Caco-2 (cell line): ENCODE results near the gene ASB3. TPM values are rescaled to one million over a fixed set of nuclear protein-coding genes. Genes with fewer than 3 reads are reported as not detected.
"Not testable (repeated sequence)": the region's sequence is repeated elsewhere in the genome, so short reads cannot be mapped to it uniquely, and the experiment has no call there.

Source experiments
- Bru-seq: library from RNA; stranded (reverse); fragments of 400-500 nt; gene quantifications from one replicate; lab custom pipeline; 2021; lab: Mats Ljungman, UMichigan
- BruChase-seq, 2 experiments: library from RNA; stranded (reverse); fragments of 400-500 nt; gene quantifications; one replicate each; lab custom pipeline; 2021; lab: Mats Ljungman, UMichigan
- BruUV-seq: library from RNA; stranded (reverse); fragments of 400-500 nt; replicated peaks from 2 replicates; lab custom pipeline; 2021; lab: Mats Ljungman, UMichigan
- CTCF ChIA-PET: fragments of 300-600 bp; sonication (Branson Sonifier 250); formaldehyde crosslinking; loops from one replicate; lab custom pipeline; 2022; ENCODE audit warnings: antibody characterized with exemption; lab: Charles Lee
- POLR2A ChIA-PET: fragments of 300-600 bp; sonication (Branson Sonifier 250); formaldehyde crosslinking; loops from one replicate; lab custom pipeline; 2022; ENCODE audit warnings: antibody characterized with exemption; lab: Charles Lee
- DNase-seq, 2 experiments: peaks; one replicate each; pipeline versions ENCODE4 v3.0.0 to v3.0.0-alpha.2; 2020 to 2022
- H3K27me3 ChIP-seq: replicated peaks from 2 replicates; pipeline ENCODE4 v1.6.0; 2011; ENCODE audit warnings: low read length; ENCODE audit not compliant: control insufficient read depth, insufficient read depth
- H3K36me3 ChIP-seq: 2 replicates; pipeline ENCODE4 v1.5.1; 2011; ENCODE audit warnings: low read length; ENCODE audit not compliant: control insufficient read depth, insufficient read depth
- H3K4me1 ChIP-seq: fragments of 250-450 bp; sonication (Bioruptor Pico); 2 replicates; pipeline ENCODE4 v1.5.1; 2020; ENCODE audit warnings: mild to moderate bottlenecking
- H3K4me3 ChIP-seq: 2 replicates; pipeline ENCODE4 v1.5.1; 2011; ENCODE audit warnings: low read depth, mild to moderate bottlenecking, control low read depth, low read length
- H3K9me3 ChIP-seq: fragments of 250-450 bp; sonication (Bioruptor Pico); 2 replicates; pipeline ENCODE4 v1.5.1; 2020; ENCODE audit warnings: mild to moderate bottlenecking, moderate library complexity
- H3K27ac Mint-ChIP-seq: one replicate; pipeline ENCODE4 v1.8.0; 2022; ENCODE audit warnings: mixed read lengths; ENCODE audit not compliant: unreplicated experiment
- H3K27me3 Mint-ChIP-seq: one replicate; pipeline ENCODE4 v1.8.0; 2022; ENCODE audit warnings: mixed read lengths; ENCODE audit not compliant: insufficient read depth, unreplicated experiment
- H3K36me3 Mint-ChIP-seq: one replicate; pipeline ENCODE4 v1.8.0; 2022; ENCODE audit warnings: mild to moderate bottlenecking, mixed read lengths; ENCODE audit not compliant: insufficient read depth, unreplicated experiment
- H3K4me1 Mint-ChIP-seq: one replicate; pipeline ENCODE4 v1.8.0; 2022; ENCODE audit warnings: low read depth, mixed read lengths; ENCODE audit not compliant: unreplicated experiment
- H3K4me3 Mint-ChIP-seq: one replicate; pipeline ENCODE4 v1.8.0; 2022; ENCODE audit warnings: mild to moderate bottlenecking, moderate library complexity, mixed read lengths; ENCODE audit not compliant: unreplicated experiment
- H3K9me3 Mint-ChIP-seq: one replicate; pipeline ENCODE4 v1.8.0; 2022; ENCODE audit warnings: mixed read lengths; ENCODE audit not compliant: unreplicated experiment
- CTCF ChIP-seq, 2 experiments: fragments of 200-600 bp in 1 of 2; IDR thresholded peaks; 1 replicate in 1 of 2; 2 replicates in 1 of 2; pipeline versions ENCODE4 v1.5.1 to v1.8.0; 2011 to 2022; ENCODE audit warnings: antibody characterized with exemption in 1 of 2, control low read depth in 1 of 2, inconsistent platforms in 1 of 2, low read depth in 1 of 2, low read length in 1 of 2, mild to moderate bottlenecking in 1 of 2, moderate library complexity in 1 of 2; ENCODE audit not compliant: insufficient read depth in 1 of 2, severe bottlenecking in 1 of 2, unreplicated experiment in 1 of 2
- intact Hi-C: fragments of 100-400 bp; cut with micrococcal nuclease; formaldehyde crosslinking; loops from one replicate; pipeline ENCODE4 v1.10.0; 2022; ENCODE audit not compliant: unreplicated experiment
- long read RNA-seq: library from polyadenylated mRNA; stranded (forward); transcript quantifications from one replicate; pipeline ENCODE4 v2.0.0, GENCODE V29; 2022
- total RNA-seq: library from RNA; stranded (reverse); gene quantifications from 2 replicates; pipeline ENCODE4 v1.2.3, GENCODE V29; 2022

ASB3 gene, protein sequence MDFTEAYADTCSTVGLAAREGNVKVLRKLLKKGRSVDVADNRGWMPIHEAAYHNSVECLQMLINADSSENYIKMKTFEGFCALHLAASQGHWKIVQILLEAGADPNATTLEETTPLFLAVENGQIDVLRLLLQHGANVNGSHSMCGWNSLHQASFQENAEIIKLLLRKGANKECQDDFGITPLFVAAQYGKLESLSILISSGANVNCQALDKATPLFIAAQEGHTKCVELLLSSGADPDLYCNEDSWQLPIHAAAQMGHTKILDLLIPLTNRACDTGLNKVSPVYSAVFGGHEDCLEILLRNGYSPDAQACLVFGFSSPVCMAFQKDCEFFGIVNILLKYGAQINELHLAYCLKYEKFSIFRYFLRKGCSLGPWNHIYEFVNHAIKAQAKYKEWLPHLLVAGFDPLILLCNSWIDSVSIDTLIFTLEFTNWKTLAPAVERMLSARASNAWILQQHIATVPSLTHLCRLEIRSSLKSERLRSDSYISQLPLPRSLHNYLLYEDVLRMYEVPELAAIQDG
- 12.9 and 13.9 TPM in 2 replicates for total RNA-seq
- percentile 79 among the genes with signal in this experiment for Bru-seq, nascent RNA
- BruChase-seq, experiment 1, labeled RNA remaining after a 2-hour chase, result percentile 86 among the genes with signal in this experiment
- BruChase-seq, experiment 2, labeled RNA remaining after a 6-hour chase, result percentile 83 among the genes with signal in this experiment
- long read RNA-seq, transcript ASB3-201 (10 exons, 2,214 nt), result major isoform, 15 of 30 reads
- long read RNA-seq, transcript ASB3-202 (9 exons, 1,734 nt), result minor isoform, 5 of 30 reads
- long read RNA-seq, partial matches to known transcripts, result 3 of 30 reads
- long read RNA-seq, other reads (novel, unspliced or antisense), result 7 of 30 reads

DNA sequence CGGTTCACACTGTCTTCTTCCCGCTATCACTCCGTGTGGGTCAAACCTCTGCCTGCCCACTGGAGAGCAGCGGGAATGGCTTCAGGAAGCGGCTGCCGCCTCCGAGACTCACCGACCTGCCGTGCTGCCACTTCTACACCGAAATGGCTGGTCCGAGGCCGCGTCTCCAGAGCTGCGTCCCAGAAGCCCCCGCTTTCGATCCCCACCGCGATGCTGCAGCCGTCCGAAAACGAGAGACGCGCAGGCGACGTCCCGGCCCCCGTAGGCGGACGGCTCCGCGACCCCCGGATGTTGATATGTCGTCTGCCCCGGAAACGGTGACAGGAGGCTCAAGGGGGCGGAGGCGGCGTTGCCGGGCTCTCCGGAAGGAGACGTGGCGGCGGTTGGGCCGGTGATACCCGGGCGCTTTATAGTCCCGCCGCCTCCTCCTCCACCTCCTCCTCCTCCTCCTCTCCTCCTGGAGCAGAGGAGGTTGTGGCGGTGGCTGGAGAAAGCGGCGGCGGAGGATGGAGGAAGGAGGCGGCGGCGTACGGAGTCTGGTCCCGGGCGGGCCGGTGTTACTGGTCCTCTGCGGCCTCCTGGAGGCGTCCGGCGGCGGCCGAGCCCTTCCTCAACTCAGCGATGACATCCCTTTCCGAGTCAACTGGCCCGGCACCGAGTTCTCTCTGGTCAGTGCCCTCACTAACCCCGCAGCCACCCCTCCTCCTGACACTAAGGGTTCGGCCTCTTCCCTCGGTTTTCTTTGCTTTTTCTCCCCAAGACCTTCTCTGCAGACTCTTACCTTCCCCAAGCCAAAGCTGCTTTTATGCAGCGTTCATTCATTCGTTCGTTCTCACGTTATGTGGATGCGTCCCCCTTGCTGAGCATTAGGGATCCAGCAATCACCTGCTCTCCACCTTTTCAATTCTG, at the start of gene ASB3, which contains the start of gene ERLEC1:
TSS of gene ASB3 (minus strand) at position 249 of the 909 bp plus-strand sequence. CDS start 21,381 bp downstream, outside the sequence.
TSS of gene ERLEC1 (plus strand) at position 340 of the 909 bp plus-strand sequence. CDS start at position 507, 167 bp downstream.
- Histone ChIP-seq H3K4me3 (peak within 1 kb of the TSS; percentile 84), H3K9me3 (no peaks in the 10 kb centered on the region), H3K36me3 (no peaks in the 10 kb centered on the region; the same call in 1 of the 2 replicates), H3K27me3 (no peaks in the 10 kb centered on the region), H3K4me1 (no peaks in the 10 kb centered on the region)
- no peak for TF ChIP-seq CTCF (IDR thresholded peaks at IDR 0.05; ENCODE audit: insufficient read depth in 1 of 2, low read depth in 1 of 2, low read length in 1 of 2, severe bottlenecking in 1 of 2, unreplicated experiment in 1 of 2)
- Mint-ChIP-seq H3K9me3 (no peaks in the 10 kb centered on the region), H3K27ac (peak within 1 kb of the TSS; percentile 80), H3K4me3 (peak within 1 kb of the TSS; percentile 96), H3K27me3 (no peaks in the 10 kb centered on the region), H3K36me3 (no peaks in the 10 kb centered on the region), H3K4me1 (peaks cover 7% of the 10 kb centered on the region)
- DNase-seq, result peak; percentile 85 to 87
- ChIA-PET CTCF (interaction anchor here (1.3 kb wide), 1 partner anchor 19 kb away, joined by 3 read pairs; the partner anchor contains the start of gene CHAC2), POLR2A (no interaction called here)
- BruUV-seq, result no TSS peak
- intact Hi-C loops, result loop anchor here (1.0 to 2.0 kb wide), 2 partner anchors 20 to 36 kb away; partner anchors contain the start of gene CHAC2

GRCh38 chr2:53829980-53830290, 43.2 kb upstream of the ASB3 start:
- H3K27me3 Mint-ChIP-seq, H3K4me3 ChIP-seq, H3K4me1 ChIP-seq, H3K36me3 ChIP-seq, H3K4me3 Mint-ChIP-seq, DNase-seq, CTCF ChIA-PET, BruUV-seq, POLR2A ChIA-PET, H3K4me1 Mint-ChIP-seq, H3K9me3 ChIP-seq, H3K27ac Mint-ChIP-seq, H3K27me3 ChIP-seq, H3K36me3 Mint-ChIP-seq, H3K9me3 Mint-ChIP-seq: not testable (repeated sequence)
- intact Hi-C loops, result loop anchor here (10.0 kb wide), 1 partner anchor 405 kb away; no protein-coding TSS in a partner anchor

GRCh38 chr2:53829273-53829979, 42.7 kb upstream of the ASB3 start:
- intact Hi-C loops, result loop anchor here (10.0 kb wide), 1 partner anchor 405 kb away; no protein-coding TSS in a partner anchor
- no TSS peak for BruUV-seq
- POLR2A ChIA-PET, result no interaction called here
- Histone ChIP-seq H3K36me3 (no peaks in the 10 kb centered on the region), H3K4me1 (no peaks in the 10 kb centered on the region), H3K4me3 (no peak overlapping the region), H3K9me3 (no peaks in the 10 kb centered on the region), H3K27me3 (no peaks in the 10 kb centered on the region)
- no peak overlapping the region for H3K4me3 Mint-ChIP-seq
- CTCF ChIA-PET, result no interaction called here
- H3K36me3 Mint-ChIP-seq, result no peaks in the 10 kb centered on the region
- DNase-seq, result no peak
- no peak overlapping the region for H3K27ac Mint-ChIP-seq
- no peaks in the 10 kb centered on the region for H3K9me3 Mint-ChIP-seq
- H3K27me3 Mint-ChIP-seq, result no peaks in the 10 kb centered on the region
- H3K4me1 Mint-ChIP-seq, result no peaks in the 10 kb centered on the region
- TF ChIP-seq CTCF (IDR thresholded peaks at IDR 0.05; ENCODE audit: insufficient read depth in 1 of 2, low read depth in 1 of 2, low read length in 1 of 2, severe bottlenecking in 1 of 2, unreplicated experiment in 1 of 2), result no peak
